CD14-positive monocyte (primary cell): ENCODE results near the gene MRM3. TPM values are rescaled to one million over a fixed set of nuclear protein-coding genes. Genes with fewer than 3 reads are reported as not detected.
"Not testable (repeated sequence)": the region's sequence is repeated elsewhere in the genome, so short reads cannot be mapped to it uniquely, and the experiment has no call there.

Experiments
- DNase-seq, 3 donors: peaks; one replicate each; pipeline ENCODE4 v3.0.0-alpha.2; 2011 to 2022
- H2AFZ ChIP-seq: 2 replicates; pipeline ENCODE4 v1.6.0; 2012; ENCODE audit warnings: mild to moderate bottlenecking, low read depth, low read length, inconsistent platforms; ENCODE audit not compliant: insufficient read depth, poor library complexity, severe bottlenecking
- H3K27ac ChIP-seq, 2 donors: 1 replicate in 1 of 2; 2 replicates in 1 of 2; pipeline ENCODE4 v1.5.1; 2012 to 2013; ENCODE audit warnings: low read length in 2 of 2, control low read depth in 1 of 2, inconsistent platforms in 1 of 2, low read depth in 1 of 2, mild to moderate bottlenecking in 1 of 2
- H3K27me3 ChIP-seq, 2 donors: one replicate each; pipeline versions ENCODE4 v1.6.0 to v1.6.1; 2011 to 2013; ENCODE audit warnings: low read length in 2 of 2; ENCODE audit not compliant: control insufficient read depth in 2 of 2, insufficient read depth in 2 of 2
- H3K36me3 ChIP-seq, 2 donors: replicated peaks in 1 of 2; 1 replicate in 1 of 2; 2 replicates in 1 of 2; pipeline versions ENCODE4 v1.5.1 to v1.6.1; 2012 to 2013; ENCODE audit warnings: low read length in 2 of 2, control low read depth in 1 of 2, inconsistent platforms in 1 of 2, mild to moderate bottlenecking in 1 of 2; ENCODE audit not compliant: insufficient read depth in 2 of 2, control insufficient read depth in 1 of 2
- H3K4me1 ChIP-seq, 2 donors: 1 replicate in 1 of 2; 2 replicates in 1 of 2; pipeline versions ENCODE4 v1.5.1 to v1.6.1; 2012 to 2013; ENCODE audit warnings: low read length in 2 of 2, control low read depth in 1 of 2, inconsistent platforms in 1 of 2, mild to moderate bottlenecking in 1 of 2, moderate library complexity in 1 of 2; ENCODE audit not compliant: insufficient read depth in 2 of 2, control insufficient read depth in 1 of 2
- H3K4me2 ChIP-seq: replicated peaks from 2 replicates; pipeline ENCODE3; 2012; ENCODE audit warnings: low read length, moderate library complexity, mild to moderate bottlenecking; ENCODE audit not compliant: poor library complexity, severe bottlenecking; ENCODE audit errors: extremely low read depth
- H3K4me3 ChIP-seq, 3 experiments: fragments of 200-600 bp in 1 of 3; sonication (generic) in 1 of 3; replicated peaks in 1 of 3; 1 replicate in 2 of 3; 2 replicates in 1 of 3; pipeline ENCODE4 v1.5.1; 2011 to 2013; ENCODE audit warnings: low read length in 3 of 3, mild to moderate bottlenecking in 3 of 3, control low read depth in 2 of 3, low read depth in 2 of 3, inconsistent platforms in 1 of 3, moderate library complexity in 1 of 3
- H3K79me2 ChIP-seq: 2 replicates; pipeline ENCODE4 v1.6.0; 2012; ENCODE audit warnings: mild to moderate bottlenecking, control low read depth, inconsistent platforms, low read length, moderate library complexity; ENCODE audit not compliant: insufficient read depth
- H3K9ac ChIP-seq: 2 replicates; pipeline ENCODE4 v1.6.0; 2017; ENCODE audit warnings: low read length, mild to moderate bottlenecking; ENCODE audit not compliant: insufficient read depth, poor library complexity, severe bottlenecking
- H3K9me3 ChIP-seq, 2 donors: replicated peaks in 1 of 2; 1 replicate in 1 of 2; 2 replicates in 1 of 2; pipeline versions ENCODE4 v1.5.1 to v1.6.1; 2012 to 2013; ENCODE audit warnings: low read length in 2 of 2, control low read depth in 1 of 2; ENCODE audit not compliant: control insufficient read depth in 1 of 2, insufficient read depth in 1 of 2
- H4K20me1 ChIP-seq: 2 replicates; pipeline ENCODE4 v1.6.0; 2012; ENCODE audit warnings: mild to moderate bottlenecking, low read length, control low read depth, moderate library complexity; ENCODE audit not compliant: insufficient read depth
- H3K27ac Mint-ChIP-seq, 7 donors: one replicate each; pipeline ENCODE4 v1.8.0; 2020; ENCODE audit warnings: mild to moderate bottlenecking in 7 of 7, mixed read lengths in 7 of 7, moderate library complexity in 6 of 7, inconsistent platforms in 2 of 7
- H3K27me3 Mint-ChIP-seq, 3 donors: one replicate each; pipeline ENCODE4 v1.8.0; 2021 to 2022; ENCODE audit warnings: low read depth in 3 of 3, mild to moderate bottlenecking in 3 of 3, mixed read lengths in 3 of 3, moderate library complexity in 3 of 3, inconsistent platforms in 1 of 3
- H3K36me3 Mint-ChIP-seq, 2 donors: one replicate each; pipeline ENCODE4 v1.8.0; 2020; ENCODE audit warnings: mixed read lengths in 2 of 2, inconsistent platforms in 1 of 2, mild to moderate bottlenecking in 1 of 2
- H3K4me1 Mint-ChIP-seq: one replicate; pipeline ENCODE4 v1.8.0; 2020; ENCODE audit warnings: mild to moderate bottlenecking, mixed read lengths
- H3K4me3 Mint-ChIP-seq, 2 donors: one replicate each; pipeline ENCODE4 v1.8.0; 2020; ENCODE audit warnings: mild to moderate bottlenecking in 2 of 2, mixed read lengths in 2 of 2, moderate library complexity in 1 of 2
- H3K9me3 Mint-ChIP-seq, 7 donors: one replicate each; pipeline ENCODE4 v1.8.0; 2020 to 2022; ENCODE audit warnings: mixed read lengths in 7 of 7, mild to moderate bottlenecking in 6 of 7, moderate library complexity in 6 of 7, inconsistent platforms in 2 of 7
- WGBS: methylation state at CpG from one replicate; pipeline ENCODE4 v1.1.5; 2013; ENCODE audit warnings: missing lambda C conversion rate; ENCODE audit not compliant: insufficient coverage; 5-methylcytosine and 5-hydroxymethylcytosine counted together
- intact Hi-C, 2 donors: fragments of 100-400 bp; cut with micrococcal nuclease; formaldehyde crosslinking; loops; one replicate each; pipeline versions ENCODE4 v1.15.0 to v1.15.1; 2023
- polyA plus RNA-seq, 3 donors: library from polyadenylated mRNA; depleted of rRNA in 1 of 3; unstranded in 2 of 3; stranded (reverse) in 1 of 3; fragments of 300-500 nt in 2 of 3; fragments of >200 nt in 1 of 3; fragmentation: Illumina TruSeq in 2 of 3; gene quantifications; 1 replicate in 2 of 3; 2 replicates in 1 of 3; pipeline ENCODE4 v1.2.3, GENCODE V29; 2012 to 2021
- TF ChIP-seq, protein P1 (sequence below): fragments of 200-600 bp; IDR thresholded peaks from one replicate; pipeline ENCODE4 v1.8.0; 2022; ENCODE audit warnings: antibody characterized with exemption, mild to moderate bottlenecking

MRM3 gene
- polyA plus RNA-seq, 3 donors: 9.3 to 15.4 (median 12.8) TPM

DNA sequence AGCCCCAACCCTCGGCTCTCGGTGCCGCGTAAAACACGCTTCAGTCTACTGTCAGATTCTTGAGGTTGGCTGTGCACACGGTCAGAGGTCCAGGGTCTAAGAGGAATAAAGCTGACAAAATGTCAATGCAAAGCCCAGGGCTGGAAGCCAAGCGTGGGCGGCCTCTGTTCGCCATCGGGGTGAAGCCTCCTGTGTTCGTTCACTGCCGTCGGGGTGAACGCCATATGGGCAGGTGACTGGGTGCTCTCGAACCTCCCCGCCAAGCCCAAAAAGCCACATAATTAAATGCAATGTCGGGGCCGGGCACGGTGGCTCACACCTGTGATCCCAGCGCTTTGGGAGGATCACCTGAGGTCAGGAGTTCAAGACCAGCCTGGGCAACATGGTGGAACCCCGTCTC lies 44.6 kb downstream of the MRM3 start:
- no peak overlapping the region for H3K4me3 ChIP-seq
- peaks cover 4 to 7% of the 10 kb centered on the region in 2 donors for H3K9me3 ChIP-seq
- no peaks in the 10 kb centered on the region for H3K27me3 ChIP-seq
- no peak overlapping the region for H3K4me3 Mint-ChIP-seq
- H3K79me2 ChIP-seq: no peaks in the 10 kb centered on the region
- peaks cover 0 to 3% (median 3%) of the 10 kb centered on the region in 3 donors for H3K27me3 Mint-ChIP-seq
- no peak for DNase-seq
- no peaks in the 10 kb centered on the region for H3K4me1 Mint-ChIP-seq
- H3K4me1 ChIP-seq: no peaks in the 10 kb centered on the region
- peaks cover 2 to 9% (median 9%) of the 10 kb centered on the region in 7 donors for H3K9me3 Mint-ChIP-seq
- no peak overlapping the region for H3K9ac ChIP-seq
- no peaks in the 10 kb centered on the region for H4K20me1 ChIP-seq
- no peak overlapping the region for H3K27ac ChIP-seq
- H3K36me3 Mint-ChIP-seq: no peaks in the 10 kb centered on the region
- H3K27ac Mint-ChIP-seq: no peak overlapping the region
- H3K36me3 ChIP-seq: no peaks in the 10 kb centered on the region
- intact Hi-C loops: no loop called here
- no peak overlapping the region for H2AFZ ChIP-seq
- TF ChIP-seq, protein P1, sequence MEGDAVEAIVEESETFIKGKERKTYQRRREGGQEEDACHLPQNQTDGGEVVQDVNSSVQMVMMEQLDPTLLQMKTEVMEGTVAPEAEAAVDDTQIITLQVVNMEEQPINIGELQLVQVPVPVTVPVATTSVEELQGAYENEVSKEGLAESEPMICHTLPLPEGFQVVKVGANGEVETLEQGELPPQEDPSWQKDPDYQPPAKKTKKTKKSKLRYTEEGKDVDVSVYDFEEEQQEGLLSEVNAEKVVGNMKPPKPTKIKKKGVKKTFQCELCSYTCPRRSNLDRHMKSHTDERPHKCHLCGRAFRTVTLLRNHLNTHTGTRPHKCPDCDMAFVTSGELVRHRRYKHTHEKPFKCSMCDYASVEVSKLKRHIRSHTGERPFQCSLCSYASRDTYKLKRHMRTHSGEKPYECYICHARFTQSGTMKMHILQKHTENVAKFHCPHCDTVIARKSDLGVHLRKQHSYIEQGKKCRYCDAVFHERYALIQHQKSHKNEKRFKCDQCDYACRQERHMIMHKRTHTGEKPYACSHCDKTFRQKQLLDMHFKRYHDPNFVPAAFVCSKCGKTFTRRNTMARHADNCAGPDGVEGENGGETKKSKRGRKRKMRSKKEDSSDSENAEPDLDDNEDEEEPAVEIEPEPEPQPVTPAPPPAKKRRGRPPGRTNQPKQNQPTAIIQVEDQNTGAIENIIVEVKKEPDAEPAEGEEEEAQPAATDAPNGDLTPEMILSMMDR: no peak
- 93% methylated on average over 21 of the region's 21 CpGs for WGBS
- no peak overlapping the region for H3K4me2 ChIP-seq

GRCh38 chr17:828761-829160 lies 46.6 kb downstream of the MRM3 start:
- Histone ChIP-seq H3K9ac (no peak overlapping the region), H4K20me1 (no peaks in the 10 kb centered on the region), H3K79me2 (no peaks in the 10 kb centered on the region), H3K4me3 (no peak overlapping the region), H3K36me3 (no peaks in the 10 kb centered on the region), H3K27me3 (no peaks in the 10 kb centered on the region), H2AFZ (no peak overlapping the region), H3K9me3 (peaks cover 5 to 9% of the 10 kb centered on the region in 2 donors), H3K4me1 (no peaks in the 10 kb centered on the region), H3K27ac (no peak overlapping the region), H3K4me2 (no peak overlapping the region)
- TF ChIP-seq, protein P1: no peak
- Mint-ChIP-seq H3K27me3 (peaks cover 3 to 4% (median 4%) of the 10 kb centered on the region in 3 donors), H3K4me3 (no peak overlapping the region), H3K9me3 (peaks cover 2 to 16% (median 14%) of the 10 kb centered on the region in 7 donors), H3K27ac (no peak overlapping the region), H3K4me1 (no peaks in the 10 kb centered on the region), H3K36me3 (no peaks in the 10 kb centered on the region)
- DNase-seq: no peak
- WGBS: 82% methylated on average over 3 of the region's 5 CpGs
- intact Hi-C loops: no loop called here

GRCh38 chr17:829614-830013 lies 47.5 kb downstream of the MRM3 start:
- H3K27me3 ChIP-seq, H3K4me2 ChIP-seq, H2AFZ ChIP-seq, H3K4me1 Mint-ChIP-seq, H3K4me1 ChIP-seq, H4K20me1 ChIP-seq, H3K4me3 Mint-ChIP-seq, H3K27ac ChIP-seq, H3K27ac Mint-ChIP-seq, H3K79me2 ChIP-seq, H3K4me3 ChIP-seq, H3K9ac ChIP-seq, H3K9me3 ChIP-seq, intact Hi-C loops, H3K36me3 ChIP-seq, H3K27me3 Mint-ChIP-seq, DNase-seq, H3K36me3 Mint-ChIP-seq: not testable (repeated sequence)
- peaks cover 2 to 19% (median 14%) of the 10 kb centered on the region in 7 donors for H3K9me3 Mint-ChIP-seq
- WGBS: no CpG with 5 or more reads among the region's 3 CpGs
